ENCODE results near the gene SEC24C.

- TF ChIP-seq GATA2 (IDR thresholded peaks at IDR 0.05; ENCODE audit: low read depth, low read length): no peak
- TF ChIP-seq GATA3 (IDR thresholded peaks at IDR 0.05; ENCODE audit: low read depth, low read length): no peak
These were observed 36.8 kb downstream of the SEC24C start for GRCh38 chr10:73780966-73781365.

All from SH-SY5Y (cell line).